GM12878 (cell line): ENCODE data around the gene NDUFC1.

ENCODE experiments used
- CEBPB ChIP-seq, 2 experiments: fragments of 150-350 bp in 1 of 2; IDR thresholded peaks; 2 replicates each; pipeline ENCODE4 v1.6.1; 2012 to 2014; ENCODE audit warnings: low read depth in 2 of 2, low read length in 2 of 2, borderline replicate concordance in 1 of 2, inconsistent platforms in 1 of 2
- CHD4 ChIP-seq: fragments of 200-600 bp; sonication (generic); IDR thresholded peaks from 2 replicates; pipeline ENCODE4 v1.6.1; 2016; ENCODE audit warnings: mild to moderate bottlenecking
- CTCF ChIP-seq, 3 experiments: IDR thresholded peaks in 2 of 3; conservative IDR thresholded peaks in 1 of 3; 2 replicates each; pipeline ENCODE4 v1.5.1; 2011; ENCODE audit warnings: low read depth in 3 of 3, low read length in 3 of 3, mild to moderate bottlenecking in 3 of 3, control low read depth in 2 of 3, moderate library complexity in 2 of 3, inconsistent platforms in 1 of 3, mixed read lengths in 1 of 3; ENCODE audit not compliant: control insufficient read depth in 2 of 3, insufficient read depth in 1 of 3; ENCODE audit errors: extremely low read depth in 1 of 3
- MXI1 ChIP-seq: fragments of 150-350 bp; IDR thresholded peaks from 2 replicates; pipeline ENCODE4 v1.6.1; 2011; ENCODE audit warnings: low read depth, mild to moderate bottlenecking, inconsistent platforms, low read length, improper control_type of control experiment
- NFIC ChIP-seq: IDR thresholded peaks from 2 replicates; pipeline ENCODE4 v1.6.1; 2012; ENCODE audit warnings: low read depth, mild to moderate bottlenecking, inconsistent platforms, low read length, moderate library complexity
- NR2C2 ChIP-seq: IDR thresholded peaks from 2 replicates; pipeline ENCODE4 v1.6.1; 2011; ENCODE audit warnings: borderline replicate concordance, low read depth; ENCODE audit not compliant: control insufficient read depth, insufficient read length
- POLR2AphosphoS5 ChIP-seq: IDR thresholded peaks from 2 replicates; pipeline ENCODE4 v1.6.1; 2011; ENCODE audit warnings: mild to moderate bottlenecking, low read length, inconsistent platforms
- REST ChIP-seq: IDR thresholded peaks from 2 replicates; pipeline ENCODE4 v1.6.1; 2012; ENCODE audit warnings: mild to moderate bottlenecking, low read depth, low read length
- SMAD5 ChIP-seq: IDR thresholded peaks from 2 replicates; pipeline ENCODE4 v1.6.1; 2016; ENCODE audit warnings: antibody characterized with exemption, low read depth
- USF2 ChIP-seq: IDR thresholded peaks from 2 replicates; pipeline ENCODE4 v1.6.1; 2011; ENCODE audit warnings: low read depth, low read length, improper control_type of control experiment, borderline replicate concordance
- YY1 ChIP-seq: IDR thresholded peaks from 2 replicates; pipeline ENCODE4 v1.6.1; 2011; ENCODE audit warnings: low read depth, mild to moderate bottlenecking, low read length

DNA sequence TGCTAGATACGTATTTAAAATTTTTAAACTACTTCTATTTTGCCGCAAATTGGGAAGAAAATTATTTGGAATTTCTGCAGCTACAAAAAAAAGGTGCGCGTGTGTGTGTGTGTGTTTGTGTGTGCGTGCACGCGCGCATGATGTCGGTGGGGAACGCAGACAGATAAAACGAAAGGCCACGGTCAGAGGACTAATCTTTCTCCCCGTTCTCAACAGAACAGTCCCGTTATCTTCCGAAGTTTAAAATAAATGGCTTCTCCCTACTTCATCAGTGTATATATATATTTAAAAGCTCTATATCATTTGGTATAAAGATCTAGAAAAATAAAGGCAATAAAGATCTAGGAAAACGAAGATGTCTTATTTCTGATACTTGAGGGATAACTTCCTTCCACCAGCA lies 23.8 kb downstream of the NDUFC1 start:
- no peak for TF ChIP-seq CTCF (IDR thresholded peaks at IDR 0.05 in 2 of 3, conservative IDR thresholded peaks at IDR 0.05 in 1 of 3; ENCODE audit: control insufficient read depth in 2 of 3, extremely low read depth in 1 of 3, insufficient read depth in 1 of 3, low read depth in 3 of 3, low read length in 3 of 3)
- TF ChIP-seq MXI1: no peak
- TF ChIP-seq SMAD5: no peak
- no peak for TF ChIP-seq USF2
- no peak for TF ChIP-seq POLR2AphosphoS5
- TF ChIP-seq CHD4: no peak
- no peak for TF ChIP-seq CEBPB (IDR thresholded peaks at IDR 0.05; ENCODE audit: borderline replicate concordance in 1 of 2, low read depth in 2 of 2, low read length in 2 of 2)
- TF ChIP-seq NFIC: no peak
- no peak for TF ChIP-seq REST
- no peak for TF ChIP-seq YY1
- TF ChIP-seq NR2C2: no peak
